DOHH2 (cell line): ENCODE data around the gene SPINT4.

Source experiments
- H3F3A ChIP-seq: fragments of 200-600 bp; sonication (generic), shearing (Covaris generic); 2 replicates; pipeline ENCODE4 v1.6.0; 2016; ENCODE audit warnings: antibody characterized with exemption, mild to moderate bottlenecking; ENCODE audit not compliant: control insufficient read depth, insufficient read depth
- H3K27ac ChIP-seq: fragments of 200-600 bp; sonication (generic); 2 replicates; pipeline ENCODE4 v1.5.1; 2014; ENCODE audit warnings: low read depth, mild to moderate bottlenecking, low read length, moderate library complexity
- H3K27me3 ChIP-seq: fragments of 200-600 bp; sonication (generic); 2 replicates; pipeline ENCODE4 v1.6.1; 2014; ENCODE audit warnings: mild to moderate bottlenecking, low read length, mixed read lengths; ENCODE audit not compliant: control insufficient read depth
- H3K36me3 ChIP-seq: fragments of 200-600 bp; sonication (generic); 2 replicates; pipeline ENCODE4 v1.6.1; 2014; ENCODE audit warnings: mild to moderate bottlenecking, low read length, moderate library complexity, mixed read lengths; ENCODE audit not compliant: control insufficient read depth
- H3K4me1 ChIP-seq: fragments of 200-600 bp; sonication (generic); 2 replicates; pipeline ENCODE4 v1.6.1; 2014; ENCODE audit warnings: mild to moderate bottlenecking, low read length, mixed read lengths; ENCODE audit not compliant: control insufficient read depth
- H3K4me2 ChIP-seq: fragments of 200-600 bp; sonication (generic); 2 replicates; pipeline ENCODE4 v1.6.0; 2014; ENCODE audit warnings: mild to moderate bottlenecking, low read length, moderate library complexity
- H3K4me3 ChIP-seq: fragments of 200-600 bp; sonication (generic); 2 replicates; pipeline ENCODE4 v1.5.1; 2014; ENCODE audit warnings: mild to moderate bottlenecking, low read length, mixed read lengths
- H3K79me2 ChIP-seq: fragments of 200-600 bp; sonication (generic); 2 replicates; pipeline ENCODE4 v1.6.1; 2014; ENCODE audit warnings: mild to moderate bottlenecking, low read length, mixed read lengths; ENCODE audit not compliant: control insufficient read depth
- H3K9me2 ChIP-seq: fragments of 200-600 bp; sonication (generic); replicated peaks from 2 replicates; pipeline ENCODE4 v1.6.1; 2014; ENCODE audit warnings: mild to moderate bottlenecking, low read length, mixed read lengths; ENCODE audit not compliant: control insufficient read depth
- H3K9me3 ChIP-seq: fragments of 200-600 bp; sonication (generic); 2 replicates; pipeline ENCODE4 v1.6.1; 2014; ENCODE audit warnings: antibody characterized with exemption, low read length, mixed read lengths; ENCODE audit not compliant: control insufficient read depth, insufficient read depth
- H4K20me1 ChIP-seq: fragments of 200-600 bp; sonication (generic); 2 replicates; pipeline ENCODE4 v1.6.0; 2014; ENCODE audit warnings: low read depth, mild to moderate bottlenecking, antibody characterized with exemption, low read length, moderate library complexity; ENCODE audit not compliant: control insufficient read depth, insufficient read depth
- EZH2phosphoT487 ChIP-seq: fragments of 200-600 bp; sonication (generic); IDR thresholded peaks from 2 replicates; pipeline ENCODE4 v1.6.1; 2017; ENCODE audit warnings: borderline replicate concordance, mild to moderate bottlenecking, antibody characterized with exemption, low read length, moderate library complexity, mixed read lengths
- TF ChIP-seq, protein P1 (sequence below): fragments of 200-600 bp; sonication (generic); IDR thresholded peaks from one replicate; pipeline ENCODE4 v1.5.1; 2014; ENCODE audit warnings: antibody characterized with exemption, mild to moderate bottlenecking, low read depth, low read length; ENCODE audit not compliant: poor library complexity, severe bottlenecking

The SPINT4 gene

DNA sequence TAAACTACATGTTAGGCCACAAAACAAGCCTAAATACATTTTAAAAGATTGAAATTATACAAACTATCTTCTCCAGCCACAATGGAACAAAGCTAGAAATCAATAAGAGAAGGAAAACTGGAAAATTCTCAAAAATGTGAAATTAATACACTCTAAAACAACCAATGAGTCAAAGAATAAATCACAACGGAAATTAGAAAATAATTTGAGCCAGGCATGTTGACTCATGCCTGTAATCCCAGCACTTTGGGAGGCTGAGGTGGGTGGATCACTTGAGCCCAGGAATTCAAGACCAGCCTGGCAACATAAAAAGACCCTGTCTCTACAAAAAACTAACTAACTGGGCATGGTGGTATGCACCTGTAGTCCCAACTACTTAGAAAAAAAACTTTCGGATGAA, 26.7 kb upstream of the SPINT4 start:
- Histone ChIP-seq H3K9me2 (no peaks in the 10 kb centered on the region), H3K9me3 (no peaks in the 10 kb centered on the region), H3K27me3 (no peaks in the 10 kb centered on the region), H4K20me1 (no peaks in the 10 kb centered on the region), H3K79me2 (no peaks in the 10 kb centered on the region), H3K36me3 (no peaks in the 10 kb centered on the region), H3K4me2 (no peak overlapping the region), H3F3A (no peaks in the 10 kb centered on the region), H3K4me1 (no peaks in the 10 kb centered on the region), H3K27ac (no peak overlapping the region), H3K4me3 (no peak overlapping the region)
- no peak for TF ChIP-seq EZH2phosphoT487
- TF ChIP-seq, protein P1, sequence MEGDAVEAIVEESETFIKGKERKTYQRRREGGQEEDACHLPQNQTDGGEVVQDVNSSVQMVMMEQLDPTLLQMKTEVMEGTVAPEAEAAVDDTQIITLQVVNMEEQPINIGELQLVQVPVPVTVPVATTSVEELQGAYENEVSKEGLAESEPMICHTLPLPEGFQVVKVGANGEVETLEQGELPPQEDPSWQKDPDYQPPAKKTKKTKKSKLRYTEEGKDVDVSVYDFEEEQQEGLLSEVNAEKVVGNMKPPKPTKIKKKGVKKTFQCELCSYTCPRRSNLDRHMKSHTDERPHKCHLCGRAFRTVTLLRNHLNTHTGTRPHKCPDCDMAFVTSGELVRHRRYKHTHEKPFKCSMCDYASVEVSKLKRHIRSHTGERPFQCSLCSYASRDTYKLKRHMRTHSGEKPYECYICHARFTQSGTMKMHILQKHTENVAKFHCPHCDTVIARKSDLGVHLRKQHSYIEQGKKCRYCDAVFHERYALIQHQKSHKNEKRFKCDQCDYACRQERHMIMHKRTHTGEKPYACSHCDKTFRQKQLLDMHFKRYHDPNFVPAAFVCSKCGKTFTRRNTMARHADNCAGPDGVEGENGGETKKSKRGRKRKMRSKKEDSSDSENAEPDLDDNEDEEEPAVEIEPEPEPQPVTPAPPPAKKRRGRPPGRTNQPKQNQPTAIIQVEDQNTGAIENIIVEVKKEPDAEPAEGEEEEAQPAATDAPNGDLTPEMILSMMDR, result no peak

DNA sequence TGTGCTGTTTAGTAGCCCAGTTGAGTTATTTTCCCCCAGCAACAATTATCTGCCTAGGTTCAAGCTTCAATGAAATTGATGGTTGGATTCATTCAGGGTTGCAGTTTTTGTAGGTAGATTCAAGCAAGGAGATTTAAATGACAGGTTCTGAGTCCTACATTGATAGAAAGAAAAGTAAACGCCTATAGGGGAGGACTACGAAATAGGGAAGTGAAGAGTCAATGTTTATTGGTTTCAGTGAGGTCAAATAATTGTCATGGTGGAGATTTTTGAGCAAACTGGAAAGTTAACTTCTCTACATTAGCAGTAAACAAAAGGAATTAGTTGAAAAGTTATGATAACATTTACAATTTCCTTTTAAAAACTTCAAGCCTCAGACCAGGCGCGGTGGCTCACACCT, 21.0 kb upstream of the SPINT4 start:
- no peaks in the 10 kb centered on the region for H3K4me1 ChIP-seq
- no peaks in the 10 kb centered on the region for H4K20me1 ChIP-seq
- H3K36me3 ChIP-seq, result no peaks in the 10 kb centered on the region
- H3K27ac ChIP-seq, result no peak overlapping the region
- no peaks in the 10 kb centered on the region for H3K9me2 ChIP-seq
- H3F3A ChIP-seq, result no peaks in the 10 kb centered on the region
- peaks cover 8% of the 10 kb centered on the region; the same call in 1 of the 2 replicates for H3K27me3 ChIP-seq
- H3K79me2 ChIP-seq, result no peaks in the 10 kb centered on the region
- H3K9me3 ChIP-seq, result no peaks in the 10 kb centered on the region
- TF ChIP-seq EZH2phosphoT487, result no peak
- TF ChIP-seq, protein P1, result no peak
- H3K4me3 ChIP-seq, result no peak overlapping the region
- H3K4me2 ChIP-seq, result no peak overlapping the region

DNA sequence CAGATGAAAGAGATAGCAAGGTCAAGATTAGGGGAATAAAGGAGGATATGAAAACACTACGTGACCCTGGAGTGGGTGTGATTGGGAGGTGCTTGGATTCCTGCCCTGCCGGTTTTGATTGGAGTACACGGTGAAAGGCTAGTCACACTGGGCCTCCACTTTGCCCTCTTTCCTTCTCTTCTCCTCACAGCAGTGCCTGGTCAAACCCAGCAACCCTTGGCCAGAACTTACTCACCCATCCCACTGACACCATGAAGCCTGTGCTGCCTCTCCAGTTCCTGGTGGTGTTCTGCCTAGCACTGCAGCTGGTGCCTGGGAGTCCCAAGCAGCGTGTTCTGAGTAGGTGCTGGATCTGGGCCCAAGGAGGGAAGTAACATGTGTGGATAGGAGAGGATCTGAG, 20.3 kb upstream of the SPINT4 start, which contains the start of gene WFDC13:
TSS of gene WFDC13 (plus strand) at position 166 of the 400 bp plus-strand sequence. CDS start at position 252, 86 bp downstream.
- no peaks in the 10 kb centered on the region for H3K9me2 ChIP-seq
- no peaks in the 10 kb centered on the region for H3K4me1 ChIP-seq
- no peak within 1 kb of the TSS for H3K4me3 ChIP-seq
- peaks cover 8% of the 10 kb centered on the region; the same call in 1 of the 2 replicates for H3K27me3 ChIP-seq
- no peak within 1 kb of the TSS for H3K4me2 ChIP-seq
- H3K9me3 ChIP-seq, result no peaks in the 10 kb centered on the region
- no peaks in the 10 kb centered on the region for H3K36me3 ChIP-seq
- H3F3A ChIP-seq, result no peaks in the 10 kb centered on the region
- H3K79me2 ChIP-seq, result no peaks in the 10 kb centered on the region
- H4K20me1 ChIP-seq, result no peaks in the 10 kb centered on the region
- TF ChIP-seq, protein P1, result no peak
- TF ChIP-seq EZH2phosphoT487, result no peak
- no peak within 1 kb of the TSS for H3K27ac ChIP-seq
